Neural progenitor cell (in vitro differentiated cells): ENCODE measurements around the gene OR1D5. TPM values are rescaled to one million over a fixed set of nuclear protein-coding genes. Genes with fewer than 3 reads are reported as not detected.

ENCODE experiments used
- DNase-seq: peaks from one replicate; pipeline ENCODE4 v3.0.0-alpha.2; 2016; ENCODE audit warnings: low spot score
- H2AFZ ChIP-seq: fragments of 200-600 bp; sonication (generic); replicated peaks from 2 replicates; pipeline ENCODE4 v1.6.1; 2016; ENCODE audit warnings: antibody characterized with exemption
- H3F3A ChIP-seq: fragments of 200-600 bp; sonication (generic); 2 replicates; pipeline ENCODE4 v1.6.1; 2016; ENCODE audit warnings: antibody characterized with exemption, low read depth
- H3K27ac ChIP-seq: fragments of 200-600 bp; sonication (generic); 2 replicates; pipeline ENCODE4 v1.5.1; 2016; ENCODE audit warnings: mild to moderate bottlenecking
- H3K27me3 ChIP-seq: fragments of 200-600 bp; sonication (generic); 2 replicates; pipeline ENCODE4 v1.6.1; 2016; ENCODE audit warnings: mild to moderate bottlenecking, moderate library complexity
- H3K36me3 ChIP-seq: fragments of 200-600 bp; sonication (generic); 2 replicates; pipeline ENCODE4 v1.5.1; 2016
- H3K4me1 ChIP-seq: fragments of 200-600 bp; sonication (generic); 2 replicates; pipeline ENCODE4 v1.6.1; 2016; ENCODE audit warnings: mixed run types
- H3K4me2 ChIP-seq: fragments of 200-600 bp; sonication (generic); 2 replicates; pipeline ENCODE4 v1.6.1; 2016
- H3K4me3 ChIP-seq: fragments of 200-600 bp; sonication (generic); 2 replicates; pipeline ENCODE4 v1.5.1; 2016
- H3K79me2 ChIP-seq: fragments of 200-600 bp; sonication (generic); 2 replicates; pipeline ENCODE4 v1.6.1; 2016; ENCODE audit warnings: low read depth
- H3K9ac ChIP-seq: fragments of 200-600 bp; sonication (generic); 2 replicates; pipeline ENCODE4 v1.6.1; 2016
- H3K9me3 ChIP-seq: fragments of 200-600 bp; sonication (generic); 2 replicates; pipeline ENCODE4 v1.5.1; 2016; ENCODE audit warnings: low read depth
- H4K20me1 ChIP-seq: fragments of 200-600 bp; sonication (generic); 2 replicates; pipeline ENCODE4 v1.6.1; 2016; ENCODE audit warnings: low read depth
- H3K27ac Mint-ChIP-seq: 3 replicates; pipeline ENCODE4 v1.8.0; 2021; ENCODE audit warnings: mixed read lengths
- H3K27me3 Mint-ChIP-seq: 2 replicates; pipeline ENCODE4 v1.8.0; 2022; ENCODE audit warnings: low read depth, mild to moderate bottlenecking, inconsistent platforms, moderate library complexity, mixed read lengths; ENCODE audit not compliant: insufficient read depth
- H3K36me3 Mint-ChIP-seq: 3 replicates; pipeline ENCODE4 v1.8.0; 2021; ENCODE audit warnings: mixed read lengths
- H3K4me1 Mint-ChIP-seq: 3 replicates; pipeline ENCODE4 v1.8.0; 2021; ENCODE audit warnings: mixed read lengths
- H3K4me3 Mint-ChIP-seq: 3 replicates; pipeline ENCODE4 v1.8.0; 2021; ENCODE audit warnings: mild to moderate bottlenecking, moderate library complexity, mixed read lengths
- H3K9me3 Mint-ChIP-seq: 3 replicates; pipeline ENCODE4 v1.8.0; 2020; ENCODE audit warnings: mixed read lengths
- CTCF ChIP-seq: fragments of 200-600 bp; sonication (generic); IDR thresholded peaks from 2 replicates; pipeline ENCODE4 v1.5.1; 2017; ENCODE audit warnings: antibody characterized with exemption, mild to moderate bottlenecking
- EZH2 ChIP-seq: fragments of 200-600 bp; sonication (generic); IDR thresholded peaks from 2 replicates; pipeline ENCODE4 v1.6.1; 2017; ENCODE audit warnings: antibody characterized with exemption, mild to moderate bottlenecking, moderate library complexity
- EZH2phosphoT487 ChIP-seq: fragments of 200-600 bp; sonication (generic); IDR thresholded peaks from 2 replicates; pipeline ENCODE4 v1.6.1; 2017; ENCODE audit warnings: antibody characterized with exemption
- total RNA-seq: library from RNA; depleted of rRNA; stranded (reverse); fragments of >200 nt; gene quantifications from 2 replicates; pipeline ENCODE4 v1.2.3, GENCODE V29; 2015; ENCODE audit warnings: low replicate concordance

Gene OR1D5
- total RNA-seq, 1 donor from 2014 or later = not detected

DNA sequence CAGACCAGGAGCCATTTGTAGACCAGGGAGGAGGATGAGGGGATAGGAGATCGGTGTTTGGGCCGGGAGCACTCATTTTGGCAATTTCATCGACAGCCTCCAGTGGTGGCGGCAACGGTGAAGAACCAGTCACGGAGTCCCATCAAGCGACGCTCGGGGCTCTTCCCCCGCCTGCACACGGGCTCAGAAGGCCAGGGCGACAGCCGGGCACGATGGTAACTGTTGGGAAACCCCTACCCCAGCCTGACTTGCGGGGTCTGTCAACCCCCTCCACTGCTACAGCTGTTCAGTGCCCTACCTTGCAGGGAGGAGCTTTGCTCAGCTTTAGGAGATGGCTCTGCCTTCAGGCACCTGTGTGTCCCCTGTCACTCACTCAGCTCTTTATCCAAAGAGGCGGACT lies 43.0 kb downstream of the OR1D5 start:
- Histone ChIP-seq H3K4me2 (no peak overlapping the region), H3K4me1 (no peaks in the 10 kb centered on the region)
- H3K36me3 Mint-ChIP-seq = no peaks in the 10 kb centered on the region

GRCh38 chr17:3019761-3020160 lies 43.6 kb downstream of the OR1D5 start:
- peaks cover 3% of the 10 kb centered on the region for H3K4me1 Mint-ChIP-seq
- H3K36me3 ChIP-seq = no peaks in the 10 kb centered on the region
- H3K4me2 ChIP-seq = no peak overlapping the region
- peaks cover 12% of the 10 kb centered on the region for H3K27me3 Mint-ChIP-seq
- H3K36me3 Mint-ChIP-seq = no peaks in the 10 kb centered on the region
- H3K27me3 ChIP-seq = no peaks in the 10 kb centered on the region
- no peaks in the 10 kb centered on the region for H4K20me1 ChIP-seq
- no peaks in the 10 kb centered on the region for H3K79me2 ChIP-seq
- peaks cover 21% of the 10 kb centered on the region for H3K9me3 Mint-ChIP-seq
- no peak overlapping the region for H3K27ac ChIP-seq
- DNase-seq = no peak
- H3K4me1 ChIP-seq = no peaks in the 10 kb centered on the region
- no peak overlapping the region for H3K4me3 ChIP-seq
- no peak overlapping the region for H3K4me3 Mint-ChIP-seq
- H3K9me3 ChIP-seq = peaks cover 14% of the 10 kb centered on the region
- H3K27ac Mint-ChIP-seq = no peak overlapping the region
- H2AFZ ChIP-seq = no peak overlapping the region
- TF ChIP-seq EZH2phosphoT487 (no peak), CTCF (no peak), EZH2 (no peak)
- no peak overlapping the region for H3K9ac ChIP-seq
- H3F3A ChIP-seq = no peaks in the 10 kb centered on the region

More for the DNA sequence above, 43.0 kb downstream of the OR1D5 start:
- no peaks in the 10 kb centered on the region for H4K20me1 ChIP-seq
- no peak overlapping the region for H2AFZ ChIP-seq
- Mint-ChIP-seq H3K4me3 (no peak overlapping the region), H3K27ac (no peak overlapping the region), H3K4me1 (peaks cover 3% of the 10 kb centered on the region), H3K9me3 (peaks cover 21% of the 10 kb centered on the region), H3K27me3 (peaks cover 12% of the 10 kb centered on the region)
- H3K79me2 ChIP-seq = no peaks in the 10 kb centered on the region
- peaks cover 14% of the 10 kb centered on the region for H3K9me3 ChIP-seq
- H3K4me3 ChIP-seq = no peak overlapping the region
- no peaks in the 10 kb centered on the region for H3F3A ChIP-seq
- no peak for DNase-seq
- no peak overlapping the region for H3K9ac ChIP-seq
- H3K36me3 ChIP-seq = no peaks in the 10 kb centered on the region
- no peak overlapping the region for H3K27ac ChIP-seq
- no peak for TF ChIP-seq CTCF
- TF ChIP-seq EZH2 = no peak
- no peak for TF ChIP-seq EZH2phosphoT487
- no peaks in the 10 kb centered on the region for H3K27me3 ChIP-seq

DNA sequence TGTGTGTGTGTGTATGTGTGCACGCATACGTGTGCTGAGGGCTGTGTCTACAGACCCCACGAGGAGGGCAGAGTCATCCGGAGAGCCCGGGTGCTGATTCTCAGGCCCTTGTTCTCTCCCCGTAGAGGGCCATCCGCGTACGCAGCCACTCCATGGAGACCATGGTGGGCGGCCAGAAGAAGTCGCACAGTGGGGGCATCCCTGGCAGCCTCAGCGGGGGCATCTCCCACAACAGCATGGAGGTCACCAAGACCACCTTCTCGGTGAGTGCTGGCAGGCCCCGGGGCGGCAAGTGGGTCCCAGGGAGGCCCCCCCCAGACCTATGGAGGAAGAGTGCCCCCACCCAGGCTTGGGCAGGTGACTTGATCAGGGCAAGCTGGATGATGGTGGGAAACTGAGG lies 45.5 kb downstream of the OR1D5 start:
- H4K20me1 ChIP-seq = no peaks in the 10 kb centered on the region
- Mint-ChIP-seq H3K27me3 (peaks cover 9% of the 10 kb centered on the region), H3K9me3 (peaks cover 11% of the 10 kb centered on the region), H3K27ac (no peak overlapping the region), H3K4me1 (peaks cover 3% of the 10 kb centered on the region), H3K4me3 (no peak overlapping the region), H3K36me3 (no peaks in the 10 kb centered on the region)
- H3K9ac ChIP-seq = no peak overlapping the region
- H3F3A ChIP-seq = no peaks in the 10 kb centered on the region
- no peak overlapping the region for H3K4me3 ChIP-seq
- no peaks in the 10 kb centered on the region for H3K36me3 ChIP-seq
- H3K27me3 ChIP-seq = no peaks in the 10 kb centered on the region
- DNase-seq = no peak
- no peaks in the 10 kb centered on the region for H3K4me1 ChIP-seq
- no peak overlapping the region for H3K4me2 ChIP-seq
- H3K79me2 ChIP-seq = no peaks in the 10 kb centered on the region
- TF ChIP-seq EZH2 (no peak), CTCF (no peak), EZH2phosphoT487 (no peak)
- H2AFZ ChIP-seq = no peak overlapping the region
- peaks cover 10% of the 10 kb centered on the region for H3K9me3 ChIP-seq
- no peak overlapping the region for H3K27ac ChIP-seq

DNA sequence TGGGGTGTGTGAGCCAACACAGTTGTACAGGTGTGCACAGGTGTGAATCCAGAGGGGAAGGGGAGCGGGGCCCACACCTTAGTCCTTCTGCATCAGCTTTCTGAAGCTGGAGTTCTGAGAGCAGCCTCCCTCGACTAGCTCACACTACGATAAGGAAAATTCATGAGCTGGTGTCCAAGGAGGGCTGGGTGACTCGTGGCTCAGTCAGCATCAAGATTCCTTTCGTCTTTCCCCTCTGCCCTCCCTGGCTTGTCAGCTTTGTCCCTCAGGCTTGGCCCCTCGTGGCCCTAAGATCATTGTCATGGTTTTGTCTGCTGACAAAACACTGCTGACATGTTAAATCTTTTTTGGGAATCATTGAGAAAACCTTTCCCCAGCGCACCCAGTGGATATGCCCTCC lies 47.5 kb downstream of the OR1D5 start:
- Mint-ChIP-seq H3K27ac (no peak overlapping the region), H3K36me3 (no peaks in the 10 kb centered on the region), H3K4me1 (peaks cover 5% of the 10 kb centered on the region), H3K4me3 (no peak overlapping the region), H3K9me3 (no peaks in the 10 kb centered on the region), H3K27me3 (peaks cover 7% of the 10 kb centered on the region)
- Histone ChIP-seq H3K79me2 (no peaks in the 10 kb centered on the region), H3K4me1 (no peaks in the 10 kb centered on the region), H3K27me3 (no peaks in the 10 kb centered on the region), H3K36me3 (no peaks in the 10 kb centered on the region), H3K27ac (no peak overlapping the region), H3K4me2 (no peak overlapping the region), H3K9ac (no peak overlapping the region), H4K20me1 (no peaks in the 10 kb centered on the region), H3F3A (no peaks in the 10 kb centered on the region), H2AFZ (no peak overlapping the region), H3K4me3 (no peak overlapping the region), H3K9me3 (no peaks in the 10 kb centered on the region)
- DNase-seq = no peak
- no peak for TF ChIP-seq CTCF
- no peak for TF ChIP-seq EZH2phosphoT487
- TF ChIP-seq EZH2 = no peak
